Measurements from ENCODE around the gene C1QTNF8. TPM values are rescaled to one million over a fixed set of nuclear protein-coding genes. Genes with fewer than 3 reads are reported as not detected.

The C1QTNF8 gene
- total and polyA plus RNA-seq, 4 donors, result 1.2 to 1.4 TPM; not detected in 2

DNA sequence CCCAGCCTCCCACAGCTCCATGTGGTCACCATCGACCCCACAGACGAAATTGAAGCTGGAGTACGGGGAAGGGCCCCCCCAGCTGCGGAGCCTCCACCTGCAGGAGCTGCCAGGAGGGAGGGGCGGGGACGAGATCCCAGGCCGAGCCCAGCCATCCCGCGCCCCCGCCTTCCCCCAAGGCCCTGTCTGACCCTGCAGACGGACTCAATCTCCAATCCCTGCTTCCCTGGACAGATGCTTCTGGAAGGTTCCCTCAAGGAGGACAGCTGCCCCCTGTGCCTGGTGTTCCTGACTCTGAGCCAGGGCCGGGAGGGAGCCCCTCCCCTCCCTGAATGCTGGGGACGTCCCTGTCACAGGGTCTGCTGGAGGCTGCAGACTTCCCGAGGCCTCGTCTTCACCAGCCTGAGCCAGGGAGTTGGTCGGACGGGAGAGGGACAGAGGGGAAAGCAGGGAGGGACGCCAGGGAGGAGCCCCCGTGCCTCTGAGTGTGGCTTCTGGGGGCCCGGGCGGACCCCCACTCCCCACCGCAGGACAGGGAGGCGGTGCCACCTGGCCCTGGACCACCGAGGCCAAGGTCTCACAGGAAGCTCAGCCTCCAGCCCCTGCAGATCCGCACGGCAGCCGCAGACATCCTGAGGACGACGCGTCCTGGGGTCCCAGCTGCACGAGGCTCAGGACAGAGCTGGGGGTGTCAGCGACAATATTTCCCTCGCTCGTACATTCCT lies 21.3 kb upstream of the C1QTNF8 start:
- 60 to 61% methylated on average over 34 of the region's 34 CpGs for WGBS, 2 donors
- Histone ChIP-seq H3K9me3 (ENCODE audit: control insufficient read depth, low read length) (no peaks in the 10 kb centered on the region), H3K27ac (ENCODE audit: low read depth in 1 of 2, low read length in 2 of 2) (no peak overlapping the region), H3K36me3 (ENCODE audit: control insufficient read depth in 1 of 2, insufficient read depth in 2 of 2, low read length in 1 of 2) (no peaks in the 10 kb centered on the region), H3K27me3 (ENCODE audit: control insufficient read depth in 1 of 2, insufficient read depth in 2 of 2, low read length in 1 of 2) (no peaks in the 10 kb centered on the region), H3K4me3 (ENCODE audit: low read length in 2 of 2) (no peak overlapping the region), H3K4me1 (ENCODE audit: control insufficient read depth in 1 of 2, insufficient read depth in 2 of 2, low read length in 2 of 2) (no peaks in the 10 kb centered on the region)
- ATAC-seq (ENCODE audit: low FRiP score) (no peak), DNase-seq (no peak)
- intact Hi-C loops (cut with DNase I), result no loop called here

- H3K9me3 ChIP-seq (ENCODE audit: control insufficient read depth, low read length), result no peaks in the 10 kb centered on the region
- 58 to 63% methylated on average over 13 to 16 of the region's 16 CpGs for WGBS, 2 donors
- no peaks in the 10 kb centered on the region for H3K27me3 ChIP-seq (ENCODE audit: control insufficient read depth in 1 of 2, insufficient read depth in 2 of 2, low read length in 1 of 2)
- H3K4me3 ChIP-seq (ENCODE audit: low read length in 2 of 2), result no peak overlapping the region
- DNase-seq, result no peak
- ATAC-seq (ENCODE audit: low FRiP score), result no peak
- intact Hi-C loops (cut with DNase I), result no loop called here
- H3K4me1 ChIP-seq (ENCODE audit: control insufficient read depth in 1 of 2, insufficient read depth in 2 of 2, low read length in 2 of 2), result no peaks in the 10 kb centered on the region
- H3K36me3 ChIP-seq (ENCODE audit: control insufficient read depth in 1 of 2, insufficient read depth in 2 of 2, low read length in 1 of 2), result no peaks in the 10 kb centered on the region
- no peak overlapping the region for H3K27ac ChIP-seq (ENCODE audit: low read depth in 1 of 2, low read length in 2 of 2)
These were observed 20.6 kb upstream of the C1QTNF8 start for GRCh38 chr16:1116693-1117077.

DNA sequence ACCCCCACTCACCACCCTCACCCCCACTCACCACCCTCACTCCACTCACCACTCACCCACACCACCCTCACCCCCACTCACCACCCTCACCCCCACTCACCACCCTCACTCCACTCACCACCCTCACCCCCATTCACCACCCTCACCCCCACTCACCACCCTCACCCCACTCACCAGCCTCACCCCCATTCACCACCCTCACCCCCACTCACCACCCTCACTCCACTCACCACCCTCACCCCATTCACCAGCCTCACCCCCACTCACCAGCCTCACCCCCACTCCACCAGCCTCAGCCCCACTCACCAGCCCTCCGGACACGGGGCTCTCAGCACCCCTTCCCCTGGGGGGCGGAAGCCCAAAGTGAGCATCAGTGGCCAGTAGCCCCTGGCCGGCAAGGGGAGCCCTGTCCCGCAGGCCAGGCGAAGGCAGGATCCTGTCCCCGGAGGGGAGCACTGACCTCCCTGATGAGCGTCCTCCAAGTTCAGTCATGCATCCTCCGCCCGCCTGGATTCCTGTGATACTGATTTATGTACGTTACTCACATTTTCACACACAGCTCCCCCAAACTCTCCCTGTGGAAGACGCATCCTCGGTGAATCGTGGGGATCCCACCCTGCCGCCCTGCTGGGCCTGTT lies 18.0 kb upstream of the C1QTNF8 start:
- H3K27me3 ChIP-seq (ENCODE audit: control insufficient read depth in 1 of 2, insufficient read depth in 2 of 2, low read length in 1 of 2), result no peaks in the 10 kb centered on the region
- no peak overlapping the region for H3K27ac ChIP-seq (ENCODE audit: low read depth in 1 of 2, low read length in 2 of 2)
- ATAC-seq (ENCODE audit: low FRiP score) (no peak), DNase-seq (no peak)
- intact Hi-C loops (cut with DNase I), result no loop called here
- H3K4me1 ChIP-seq (ENCODE audit: control insufficient read depth in 1 of 2, insufficient read depth in 2 of 2, low read length in 2 of 2), result no peaks in the 10 kb centered on the region
- no peaks in the 10 kb centered on the region for H3K36me3 ChIP-seq (ENCODE audit: control insufficient read depth in 1 of 2, insufficient read depth in 2 of 2, low read length in 1 of 2)
- no peaks in the 10 kb centered on the region for H3K9me3 ChIP-seq (ENCODE audit: control insufficient read depth, low read length)
- H3K4me3 ChIP-seq (ENCODE audit: low read length in 2 of 2), result no peak overlapping the region
- 80% methylated on average over 15 of the region's 15 CpGs for WGBS, 2 donors

DNA sequence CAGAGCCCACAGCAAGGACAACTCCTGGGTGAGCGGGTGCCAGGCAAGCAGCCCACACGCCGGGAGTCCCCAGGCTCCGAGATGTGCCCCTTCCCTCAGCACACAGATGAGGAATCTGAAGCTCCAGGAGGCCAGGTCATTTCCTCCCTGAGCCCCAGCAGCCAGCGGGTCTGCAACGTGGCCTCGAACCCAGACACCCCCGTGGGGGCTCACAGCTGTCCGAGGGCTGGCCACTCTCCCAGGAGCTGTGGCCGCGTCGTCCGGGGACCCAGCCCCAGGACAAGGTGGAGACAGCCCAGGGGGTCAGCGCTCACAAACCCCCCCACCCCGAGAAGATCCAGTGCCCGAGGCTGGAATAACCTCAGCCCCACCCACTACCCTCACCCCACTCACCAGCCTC lies 17.4 kb upstream of the C1QTNF8 start:
- intact Hi-C loops (cut with DNase I), result no loop called here
- no peaks in the 10 kb centered on the region for H3K9me3 ChIP-seq (ENCODE audit: control insufficient read depth, low read length)
- no peak for DNase-seq
- H3K27ac ChIP-seq (ENCODE audit: low read depth in 1 of 2, low read length in 2 of 2), result no peak overlapping the region
- H3K27me3 ChIP-seq (ENCODE audit: control insufficient read depth in 1 of 2, insufficient read depth in 2 of 2, low read length in 1 of 2), result no peaks in the 10 kb centered on the region
- no peak for ATAC-seq (ENCODE audit: low FRiP score)
- H3K4me1 ChIP-seq (ENCODE audit: control insufficient read depth in 1 of 2, insufficient read depth in 2 of 2, low read length in 2 of 2), result no peaks in the 10 kb centered on the region
- 58 to 64% methylated on average over 16 of the region's 16 CpGs for WGBS, 2 donors
- no peaks in the 10 kb centered on the region for H3K36me3 ChIP-seq (ENCODE audit: control insufficient read depth in 1 of 2, insufficient read depth in 2 of 2, low read length in 1 of 2)
- H3K4me3 ChIP-seq (ENCODE audit: low read length in 2 of 2), result no peak overlapping the region

- no peak for DNase-seq
- no peaks in the 10 kb centered on the region for H3K4me1 ChIP-seq (ENCODE audit: control insufficient read depth in 1 of 2, insufficient read depth in 2 of 2, low read length in 2 of 2)
- no peaks in the 10 kb centered on the region for H3K9me3 ChIP-seq (ENCODE audit: control insufficient read depth, low read length)
- 74 to 75% methylated on average over 25 to 26 of the region's 26 CpGs for WGBS, 2 donors
- no peak overlapping the region for H3K27ac ChIP-seq (ENCODE audit: low read depth in 1 of 2, low read length in 2 of 2)
- intact Hi-C loops (cut with DNase I), result no loop called here
- no peak for ATAC-seq (ENCODE audit: low FRiP score)
- H3K36me3 ChIP-seq (ENCODE audit: control insufficient read depth in 1 of 2, insufficient read depth in 2 of 2, low read length in 1 of 2), result no peaks in the 10 kb centered on the region
- no peaks in the 10 kb centered on the region for H3K27me3 ChIP-seq (ENCODE audit: control insufficient read depth in 1 of 2, insufficient read depth in 2 of 2, low read length in 1 of 2)
- no peak overlapping the region for H3K4me3 ChIP-seq (ENCODE audit: low read length in 2 of 2)
These were observed 16.6 kb upstream of the C1QTNF8 start for GRCh38 chr16:1112506-1113184.

GRCh38 chr16:1109648-1110047 lies 13.6 kb upstream of the C1QTNF8 start:
- Histone ChIP-seq H3K4me3 (ENCODE audit: low read length in 2 of 2) (no peak overlapping the region), H3K9me3 (ENCODE audit: control insufficient read depth, low read length) (no peaks in the 10 kb centered on the region), H3K36me3 (ENCODE audit: control insufficient read depth in 1 of 2, insufficient read depth in 2 of 2, low read length in 1 of 2) (no peaks in the 10 kb centered on the region), H3K4me1 (ENCODE audit: control insufficient read depth in 1 of 2, insufficient read depth in 2 of 2, low read length in 2 of 2) (no peaks in the 10 kb centered on the region), H3K27me3 (ENCODE audit: control insufficient read depth in 1 of 2, insufficient read depth in 2 of 2, low read length in 1 of 2) (no peaks in the 10 kb centered on the region), H3K27ac (ENCODE audit: low read depth in 1 of 2, low read length in 2 of 2) (no peak overlapping the region)
- intact Hi-C loops (cut with DNase I), result no loop called here
- ATAC-seq (ENCODE audit: low FRiP score), result no peak
- no peak for DNase-seq
- WGBS, 2 donors, result 65 to 75% methylated on average over 19 of the region's 19 CpGs

GRCh38 chr16:1108299-1109252 lies 12.5 kb upstream of the C1QTNF8 start:
- Histone ChIP-seq H3K27me3 (ENCODE audit: control insufficient read depth in 1 of 2, insufficient read depth in 2 of 2, low read length in 1 of 2) (no peaks in the 10 kb centered on the region), H3K36me3 (ENCODE audit: control insufficient read depth in 1 of 2, insufficient read depth in 2 of 2, low read length in 1 of 2) (no peaks in the 10 kb centered on the region), H3K4me1 (ENCODE audit: control insufficient read depth in 1 of 2, insufficient read depth in 2 of 2, low read length in 2 of 2) (no peaks in the 10 kb centered on the region), H3K27ac (ENCODE audit: low read depth in 1 of 2, low read length in 2 of 2) (no peak overlapping the region), H3K4me3 (ENCODE audit: low read length in 2 of 2) (no peak overlapping the region), H3K9me3 (ENCODE audit: control insufficient read depth, low read length) (no peaks in the 10 kb centered on the region)
- intact Hi-C loops (cut with DNase I), result no loop called here
- WGBS, 2 donors, result 29% methylated on average over 41 to 42 of the region's 42 CpGs
- peak; percentile 81 to 92 for DNase-seq
- ATAC-seq (ENCODE audit: low FRiP score), result no peak

GRCh38 chr16:1107731-1108130 lies 11.7 kb upstream of the C1QTNF8 start:
- Histone ChIP-seq H3K27ac (ENCODE audit: low read depth in 1 of 2, low read length in 2 of 2) (no peak overlapping the region), H3K4me1 (ENCODE audit: control insufficient read depth in 1 of 2, insufficient read depth in 2 of 2, low read length in 2 of 2) (no peaks in the 10 kb centered on the region), H3K36me3 (ENCODE audit: control insufficient read depth in 1 of 2, insufficient read depth in 2 of 2, low read length in 1 of 2) (no peaks in the 10 kb centered on the region), H3K27me3 (ENCODE audit: control insufficient read depth in 1 of 2, insufficient read depth in 2 of 2, low read length in 1 of 2) (no peaks in the 10 kb centered on the region), H3K9me3 (ENCODE audit: control insufficient read depth, low read length) (no peaks in the 10 kb centered on the region), H3K4me3 (ENCODE audit: low read length in 2 of 2) (no peak overlapping the region)
- DNase-seq (no peak), ATAC-seq (ENCODE audit: low FRiP score) (no peak)
- intact Hi-C loops (cut with DNase I), result no loop called here
- 82% methylated on average over 11 to 12 of the region's 12 CpGs for WGBS, 2 donors
